ENCODE data around the gene FXYD6. TPM values are rescaled to one million over a fixed set of nuclear protein-coding genes. Genes with fewer than 3 reads are reported as not detected.

Gene FXYD6
- total RNA-seq, 1 experiment from 2014 or later, result not detected

DNA sequence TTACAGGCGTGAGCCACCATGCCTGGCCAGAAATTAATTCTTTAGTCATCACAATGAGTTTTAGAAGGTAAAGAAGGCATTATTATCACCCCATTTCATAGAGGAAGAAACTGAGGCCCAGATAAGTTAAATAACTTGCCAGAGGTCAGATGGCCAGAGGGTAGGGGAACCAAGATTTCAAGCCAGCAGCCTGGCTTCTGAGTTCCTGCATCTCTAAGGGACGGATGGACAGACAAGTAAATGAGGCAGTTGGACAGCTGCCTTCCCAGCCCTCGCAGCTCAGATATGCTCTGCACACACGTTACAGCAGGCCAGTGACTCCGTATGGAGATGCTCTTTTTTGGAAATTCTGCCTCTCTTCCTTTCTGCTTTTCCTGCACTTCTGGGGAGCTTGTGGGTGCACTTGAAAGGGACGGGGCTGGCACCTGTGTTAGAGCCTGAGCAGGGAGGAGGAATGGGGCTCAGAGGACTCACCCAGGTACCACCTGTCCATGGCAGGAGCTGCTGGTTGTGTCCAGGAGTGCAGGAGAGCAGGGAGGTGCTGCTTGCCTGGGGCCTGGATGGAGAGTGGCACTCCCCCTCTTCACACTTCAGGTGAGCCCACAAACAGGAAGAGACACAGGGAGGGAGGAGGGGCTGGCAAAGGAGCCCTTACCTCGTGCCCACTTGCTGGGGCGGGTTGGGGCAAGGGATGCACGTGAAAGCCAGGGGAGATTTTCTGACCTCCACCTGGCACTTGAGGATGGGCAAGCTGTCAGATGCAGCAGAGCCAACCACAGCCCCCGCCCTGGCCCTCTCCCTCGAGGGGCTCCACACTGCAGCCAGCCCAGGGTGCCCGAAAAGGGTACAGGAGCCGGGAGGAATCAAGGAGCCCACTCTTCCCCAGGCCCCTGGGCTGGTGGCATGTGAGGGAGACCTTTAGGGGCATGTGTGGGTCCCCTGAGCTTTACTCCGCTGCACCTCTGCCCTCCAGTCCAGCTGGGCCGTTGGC lies 48.6 kb downstream of the FXYD6 start:
- H3K4me3 ChIP-seq (ENCODE audit: low read length), result no peak overlapping the region
- CTCF ChIA-PET, result no interaction called here
- POLR2A ChIA-PET (ENCODE audit: unreplicated experiment), result interaction anchor here (0.6 kb wide), 1 partner anchor 63 kb away, joined by 3 read pairs; no protein-coding TSS in a partner anchor
- BruUV-seq (replicated peaks), result no TSS peak
- H3K9me2 ChIP-seq (replicated peaks; ENCODE audit: low read length), result no peaks in the 10 kb centered on the region
- H3K4me2 ChIP-seq (ENCODE audit: low read length), result no peak overlapping the region
- no peak for TF ChIP-seq EZH2 (IDR thresholded peaks at IDR 0.05; ENCODE audit: low read length, unreplicated experiment)
- TF ChIP-seq, protein P1, sequence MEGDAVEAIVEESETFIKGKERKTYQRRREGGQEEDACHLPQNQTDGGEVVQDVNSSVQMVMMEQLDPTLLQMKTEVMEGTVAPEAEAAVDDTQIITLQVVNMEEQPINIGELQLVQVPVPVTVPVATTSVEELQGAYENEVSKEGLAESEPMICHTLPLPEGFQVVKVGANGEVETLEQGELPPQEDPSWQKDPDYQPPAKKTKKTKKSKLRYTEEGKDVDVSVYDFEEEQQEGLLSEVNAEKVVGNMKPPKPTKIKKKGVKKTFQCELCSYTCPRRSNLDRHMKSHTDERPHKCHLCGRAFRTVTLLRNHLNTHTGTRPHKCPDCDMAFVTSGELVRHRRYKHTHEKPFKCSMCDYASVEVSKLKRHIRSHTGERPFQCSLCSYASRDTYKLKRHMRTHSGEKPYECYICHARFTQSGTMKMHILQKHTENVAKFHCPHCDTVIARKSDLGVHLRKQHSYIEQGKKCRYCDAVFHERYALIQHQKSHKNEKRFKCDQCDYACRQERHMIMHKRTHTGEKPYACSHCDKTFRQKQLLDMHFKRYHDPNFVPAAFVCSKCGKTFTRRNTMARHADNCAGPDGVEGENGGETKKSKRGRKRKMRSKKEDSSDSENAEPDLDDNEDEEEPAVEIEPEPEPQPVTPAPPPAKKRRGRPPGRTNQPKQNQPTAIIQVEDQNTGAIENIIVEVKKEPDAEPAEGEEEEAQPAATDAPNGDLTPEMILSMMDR (conservative IDR thresholded peaks at IDR 0.05; ENCODE audit: low read depth, low read length), result no peak
- TF ChIP-seq EZH2phosphoT487 (IDR thresholded peaks at IDR 0.05; ENCODE audit: borderline replicate concordance, low read length), result no peak
- peaks cover 80% of the 10 kb centered on the region for H3K27me3 ChIP-seq (ENCODE audit: low read length)
- H3K4me1 ChIP-seq (ENCODE audit: insufficient read depth, low read length), result peaks cover 8% of the 10 kb centered on the region
- no peak overlapping the region for H2AFZ ChIP-seq (ENCODE audit: low read length)
- no peaks in the 10 kb centered on the region for H3K9me3 ChIP-seq (ENCODE audit: low read length)
- H3K36me3 ChIP-seq (ENCODE audit: low read depth, low read length), result no peaks in the 10 kb centered on the region
- no peak for ATAC-seq
- no peak overlapping the region for H3K9ac ChIP-seq (ENCODE audit: low read length)
- intact Hi-C loops (cut with micrococcal nuclease), result no loop called here
- no peak overlapping the region for H3K27ac ChIP-seq (ENCODE audit: low read length)
- no peaks in the 10 kb centered on the region for H3K79me2 ChIP-seq (ENCODE audit: low read length)
- no peak for DNase-seq
- H3F3A ChIP-seq (ENCODE audit: low read length, unreplicated experiment), result no peaks in the 10 kb centered on the region
- H4K20me1 ChIP-seq (ENCODE audit: low read length), result no peaks in the 10 kb centered on the region

DNA sequence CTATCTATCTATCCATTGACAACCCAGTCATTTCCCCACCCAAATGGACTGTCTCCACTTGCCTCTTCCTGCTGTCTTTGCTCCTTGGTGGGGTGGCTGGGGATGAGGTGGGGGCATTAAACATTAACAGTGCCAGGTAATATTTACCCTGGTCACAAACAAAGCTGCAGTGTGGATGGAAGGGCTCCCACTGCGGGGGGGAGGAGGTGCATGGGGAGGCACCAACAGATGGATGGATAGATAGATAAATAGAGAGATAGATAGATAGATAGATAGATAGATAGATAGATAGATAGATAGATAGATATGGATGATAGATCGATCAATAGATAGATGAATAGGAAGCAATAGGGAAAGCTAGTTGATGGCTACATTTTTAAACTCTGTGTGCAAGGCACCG lies 49.6 kb downstream of the FXYD6 start:
- Histone ChIP-seq H3K9me3 (ENCODE audit: low read length) (no peaks in the 10 kb centered on the region), H3K4me1 (ENCODE audit: insufficient read depth, low read length) (peaks cover 8% of the 10 kb centered on the region), H3K27ac (ENCODE audit: low read length) (no peak overlapping the region), H3K27me3 (ENCODE audit: low read length) (peaks cover 78% of the 10 kb centered on the region), H3K36me3 (ENCODE audit: low read depth, low read length) (no peaks in the 10 kb centered on the region), H3K4me2 (ENCODE audit: low read length) (no peak overlapping the region), H3F3A (ENCODE audit: low read length, unreplicated experiment) (no peaks in the 10 kb centered on the region), H4K20me1 (ENCODE audit: low read length) (no peaks in the 10 kb centered on the region), H3K4me3 (ENCODE audit: low read length) (no peak overlapping the region), H3K9me2 (replicated peaks; ENCODE audit: low read length) (no peaks in the 10 kb centered on the region), H3K79me2 (ENCODE audit: low read length) (no peaks in the 10 kb centered on the region), H2AFZ (ENCODE audit: low read length) (no peak overlapping the region), H3K9ac (ENCODE audit: low read length) (no peak overlapping the region)
- CTCF ChIA-PET, result no interaction called here
- intact Hi-C loops (cut with micrococcal nuclease), result no loop called here
- no TSS peak for BruUV-seq (replicated peaks)
- TF ChIP-seq EZH2phosphoT487 (IDR thresholded peaks at IDR 0.05; ENCODE audit: borderline replicate concordance, low read length), result no peak
- TF ChIP-seq EZH2 (IDR thresholded peaks at IDR 0.05; ENCODE audit: low read length, unreplicated experiment), result no peak
- TF ChIP-seq, protein P1 (conservative IDR thresholded peaks at IDR 0.05; ENCODE audit: low read depth, low read length), result no peak
- no peak for DNase-seq
- POLR2A ChIA-PET (ENCODE audit: unreplicated experiment), result no interaction called here
- no peak for ATAC-seq

DNA sequence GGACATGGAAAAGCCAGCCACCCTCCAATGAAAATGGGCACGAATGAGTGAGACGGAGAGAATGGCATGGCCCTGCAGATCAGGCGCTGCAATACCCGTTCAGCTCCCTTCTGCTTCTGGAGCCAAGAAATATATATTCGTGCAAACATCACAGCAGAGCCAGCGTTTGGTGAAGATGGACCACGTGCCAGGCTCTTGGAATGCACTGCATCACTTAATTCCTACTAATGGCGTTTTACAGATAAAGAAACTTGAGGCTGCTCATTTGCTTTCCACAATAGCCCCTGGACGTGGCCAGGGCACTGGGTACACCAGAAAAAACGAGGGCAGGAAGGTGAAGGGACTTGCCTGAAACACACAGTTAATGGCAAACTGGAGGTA lies 50.3 kb downstream of the FXYD6 start:
- ChIA-PET CTCF (no interaction called here), POLR2A (ENCODE audit: unreplicated experiment) (no interaction called here)
- TF ChIP-seq, protein P1 (conservative IDR thresholded peaks at IDR 0.05; ENCODE audit: low read depth, low read length), result no peak
- TF ChIP-seq EZH2 (IDR thresholded peaks at IDR 0.05; ENCODE audit: low read length, unreplicated experiment), result no peak
- TF ChIP-seq EZH2phosphoT487 (IDR thresholded peaks at IDR 0.05; ENCODE audit: borderline replicate concordance, low read length), result no peak
- Histone ChIP-seq H3K36me3 (ENCODE audit: low read depth, low read length) (no peaks in the 10 kb centered on the region), H4K20me1 (ENCODE audit: low read length) (no peaks in the 10 kb centered on the region), H3K27me3 (ENCODE audit: low read length) (peaks cover 77% of the 10 kb centered on the region), H3K9ac (ENCODE audit: low read length) (no peak overlapping the region), H3K4me1 (ENCODE audit: insufficient read depth, low read length) (peaks cover 8% of the 10 kb centered on the region), H3K9me3 (ENCODE audit: low read length) (no peaks in the 10 kb centered on the region), H3F3A (ENCODE audit: low read length, unreplicated experiment) (no peaks in the 10 kb centered on the region), H3K4me2 (ENCODE audit: low read length) (no peak overlapping the region), H3K9me2 (replicated peaks; ENCODE audit: low read length) (no peaks in the 10 kb centered on the region), H3K4me3 (ENCODE audit: low read length) (no peak overlapping the region), H3K79me2 (ENCODE audit: low read length) (no peaks in the 10 kb centered on the region), H3K27ac (ENCODE audit: low read length) (no peak overlapping the region), H2AFZ (ENCODE audit: low read length) (no peak overlapping the region)
- ATAC-seq, result no peak
- no peak for DNase-seq
- intact Hi-C loops (cut with micrococcal nuclease), result no loop called here
- BruUV-seq (replicated peaks), result no TSS peak
